ENCODE measurements around the gene TMEM52.

GRCh38 chr1:1921459-1921862, 2.4 kb upstream of the TMEM52 start:
- TF ChIP-seq CTCF (IDR thresholded peaks at IDR 0.05) (no peak), POLR2A (IDR thresholded peaks at IDR 0.05) (no peak), EP300 (IDR thresholded peaks at IDR 0.05) (no peak)

Data from ovary (tissue), 3 donors.